H1 (cell line): ENCODE measurements around the gene MTFMT. TPM values are rescaled to one million over a fixed set of nuclear protein-coding genes. Genes with fewer than 3 reads are reported as not detected.

Experiments used
- CTCF ChIA-PET: fragments of 300-600 bp; sonication (Branson Sonifier 250); formaldehyde crosslinking; loops from one replicate; lab custom pipeline; 2021; ENCODE audit not compliant: partially characterized antibody; lab: Charles Lee
- POLR2A ChIA-PET: fragments of 300-600 bp; sonication (Branson Sonifier 250); formaldehyde crosslinking; loops from one replicate; lab custom pipeline; 2021; ENCODE audit warnings: inconsistent platforms; ENCODE audit not compliant: partially characterized antibody; lab: Charles Lee
- DNase-seq, 2 experiments: peaks; one replicate each; pipeline versions ENCODE4 v3.0.0 to v3.0.0-alpha.2; 2010 to 2022; ENCODE audit warnings: low spot score in 2 of 2, low read depth in 1 of 2, mixed read lengths in 1 of 2
- FAIRE-seq: peaks from 2 replicates; lab custom pipeline; 2011; peaks lifted over from hg19 to GRCh38; lab: Jason Lieb, UNC
- H2AFZ ChIP-seq: 2 replicates; pipeline ENCODE4 v1.8.1; 2012; ENCODE audit warnings: low read length, inconsistent platforms
- H2AK5ac ChIP-seq: 2 replicates; pipeline ENCODE4 v1.6.1; 2013; ENCODE audit warnings: low read depth, low read length
- H2BK120ac ChIP-seq: replicated peaks from 2 replicates; pipeline ENCODE3; 2013; ENCODE audit warnings: low read depth, low read length, inconsistent platforms
- H2BK12ac ChIP-seq: 2 replicates; pipeline ENCODE4 v1.6.1; 2013; ENCODE audit warnings: low read depth, low read length
- H2BK15ac ChIP-seq: 2 replicates; pipeline ENCODE4 v1.6.1; 2013; ENCODE audit warnings: low read length
- H2BK20ac ChIP-seq: 2 replicates; pipeline ENCODE4 v1.6.1; 2013; ENCODE audit warnings: low read length
- H2BK5ac ChIP-seq: 2 replicates; pipeline ENCODE4 v1.6.1; 2013; ENCODE audit warnings: low read depth, low read length
- H3K14ac ChIP-seq: 2 replicates; pipeline ENCODE4 v1.6.1; 2013; ENCODE audit warnings: inconsistent platforms; ENCODE audit not compliant: insufficient read length
- H3K18ac ChIP-seq: 2 replicates; pipeline ENCODE4 v1.6.1; 2013; ENCODE audit warnings: low read length; ENCODE audit errors: extremely low read depth
- H3K23ac ChIP-seq: 2 replicates; pipeline ENCODE4 v1.6.1; 2013; ENCODE audit warnings: inconsistent platforms; ENCODE audit not compliant: insufficient read length
- H3K23me2 ChIP-seq: 2 replicates; pipeline ENCODE4 v1.6.1; 2013; ENCODE audit warnings: low read depth, low read length
- H3K27ac ChIP-seq: 2 replicates; pipeline ENCODE4 v1.6.1; 2011; ENCODE audit warnings: low read depth, low read length, inconsistent platforms
- H3K27me3 ChIP-seq, 4 experiments: replicated peaks in 1 of 4; 1 replicate in 1 of 4; 2 replicates in 3 of 4; pipeline versions ENCODE4 v1.6.1 to v1.8.1; 2011 to 2013; ENCODE audit warnings: low read length in 3 of 4, mild to moderate bottlenecking in 3 of 4, inconsistent platforms in 2 of 4, mixed read lengths in 2 of 4, moderate library complexity in 1 of 4; ENCODE audit not compliant: control insufficient read depth in 3 of 4, insufficient read depth in 3 of 4; ENCODE audit errors: extremely low read depth in 1 of 4
- H3K36me3 ChIP-seq, 4 experiments: 2 replicates each; pipeline versions ENCODE4 v1.6.1 to v1.8.1; 2011 to 2013; ENCODE audit warnings: mild to moderate bottlenecking in 4 of 4, low read length in 3 of 4, moderate library complexity in 2 of 4, control low read depth in 1 of 4, inconsistent platforms in 1 of 4; ENCODE audit not compliant: insufficient read depth in 4 of 4, control insufficient read depth in 2 of 4
- H3K4ac ChIP-seq: replicated peaks from 2 replicates; pipeline ENCODE3; 2013; ENCODE audit warnings: low read length, low read depth, mixed read lengths, inconsistent platforms; ENCODE audit not compliant: insufficient read length
- H3K4me1 ChIP-seq, 4 experiments: replicated peaks in 1 of 4; 1 replicate in 1 of 4; 2 replicates in 3 of 4; pipeline versions ENCODE4 v1.6.1 to v1.8.1; 2011 to 2013; ENCODE audit warnings: low read length in 3 of 4, inconsistent platforms in 2 of 4, mixed read lengths in 1 of 4; ENCODE audit not compliant: insufficient read depth in 4 of 4, control insufficient read depth in 3 of 4
- H3K4me2 ChIP-seq, 2 experiments: 2 replicates each; pipeline versions ENCODE4 v1.6.1 to v1.8.1; 2011 to 2013; ENCODE audit warnings: low read depth in 2 of 2, low read length in 2 of 2, control low read depth in 1 of 2, inconsistent platforms in 1 of 2, mild to moderate bottlenecking in 1 of 2; ENCODE audit not compliant: insufficient read depth in 1 of 2
- H3K4me3 ChIP-seq, 4 experiments: fragments of 200-600, 300-600 bp in 1 of 4; sonication (generic), shearing (Covaris generic), sonication (Bioruptor Twin) in 1 of 4; 2 replicates each; pipeline versions ENCODE4 v1.5.1 to v1.8.1; 2011 to 2016; ENCODE audit warnings: low read length in 4 of 4, low read depth in 3 of 4, control low read depth in 2 of 4, inconsistent platforms in 2 of 4, mild to moderate bottlenecking in 2 of 4, mixed read lengths in 1 of 4, moderate library complexity in 1 of 4; ENCODE audit not compliant: insufficient read depth in 2 of 4; ENCODE audit errors: extremely low read depth in 1 of 4
- H3K56ac ChIP-seq: replicated peaks from 2 replicates; pipeline ENCODE3; 2013; ENCODE audit warnings: low read depth, mild to moderate bottlenecking, mixed read lengths, low read length, inconsistent platforms; ENCODE audit not compliant: insufficient read length
- H3K79me1 ChIP-seq: 2 replicates; pipeline ENCODE4 v1.6.1; 2013; ENCODE audit warnings: low read depth, low read length, control low read depth
- H3K79me2 ChIP-seq, 2 experiments: 2 replicates each; pipeline versions ENCODE4 v1.6.1 to v1.8.1; 2012 to 2013; ENCODE audit warnings: low read length in 2 of 2, mild to moderate bottlenecking in 2 of 2, inconsistent platforms in 1 of 2; ENCODE audit not compliant: insufficient read depth in 2 of 2, control insufficient read depth in 1 of 2
- H3K9ac ChIP-seq, 4 experiments: replicated peaks in 1 of 4; 1 replicate in 1 of 4; 2 replicates in 3 of 4; pipeline versions ENCODE4 v1.6.1 to v1.8.1; 2011 to 2013; ENCODE audit warnings: low read depth in 3 of 4, low read length in 3 of 4, control low read depth in 2 of 4, mild to moderate bottlenecking in 2 of 4, moderate library complexity in 2 of 4, inconsistent platforms in 1 of 4; ENCODE audit errors: extremely low read depth in 1 of 4
- H3K9me3 ChIP-seq, 2 experiments: 2 replicates each; pipeline versions ENCODE4 v1.6.1 to v1.8.1; 2012 to 2013; ENCODE audit warnings: mild to moderate bottlenecking in 2 of 2, moderate library complexity in 2 of 2, control low read depth in 1 of 2, inconsistent platforms in 1 of 2, low read depth in 1 of 2, low read length in 1 of 2, mixed read lengths in 1 of 2; ENCODE audit not compliant: insufficient read depth in 2 of 2
- H4K20me1 ChIP-seq, 2 experiments: replicated peaks in 1 of 2; 2 replicates each; pipeline versions ENCODE3 to v1.8.1; 2011 to 2013; ENCODE audit warnings: inconsistent platforms in 2 of 2, low read length in 2 of 2, mild to moderate bottlenecking in 1 of 2; ENCODE audit not compliant: insufficient read depth in 2 of 2, control insufficient read depth in 1 of 2
- H4K5ac ChIP-seq: 2 replicates; pipeline ENCODE4 v1.6.1; 2013; ENCODE audit warnings: low read length, low read depth, mixed read lengths, inconsistent platforms; ENCODE audit not compliant: insufficient read length
- H4K8ac ChIP-seq: 2 replicates; pipeline ENCODE4 v1.8.0; 2013; ENCODE audit warnings: mild to moderate bottlenecking, moderate library complexity, low read length, inconsistent platforms; ENCODE audit not compliant: insufficient read depth; ENCODE audit errors: extremely low read depth
- H4K91ac ChIP-seq: replicated peaks from 2 replicates; pipeline ENCODE3; 2013; ENCODE audit warnings: low read length, mixed read lengths, inconsistent platforms; ENCODE audit not compliant: insufficient read length
- RBBP5 ChIP-seq: IDR thresholded peaks from 2 replicates; pipeline ENCODE4 v1.7.1; 2012; ENCODE audit warnings: low read depth, mild to moderate bottlenecking, inconsistent platforms, low read length, moderate library complexity, borderline replicate concordance
- RXRA ChIP-seq: IDR thresholded peaks from 2 replicates; pipeline ENCODE4 v1.6.1; 2011; ENCODE audit warnings: low read depth, mild to moderate bottlenecking, low read length, moderate library complexity; ENCODE audit not compliant: insufficient read depth
- SIX5 ChIP-seq: IDR thresholded peaks from 2 replicates; pipeline ENCODE4 v1.6.1; 2011; ENCODE audit warnings: mild to moderate bottlenecking, low read depth, low read length
- SP1 ChIP-seq: IDR thresholded peaks from 2 replicates; pipeline ENCODE4 v1.6.1; 2011; ENCODE audit warnings: low read depth, low read length
- TAF7 ChIP-seq: optimal IDR thresholded peaks from 2 replicates; pipeline ENCODE3; 2011; ENCODE audit warnings: low read depth, mild to moderate bottlenecking, inconsistent platforms, low read length, moderate library complexity, borderline replicate concordance
- ZNF274 ChIP-seq: IDR thresholded peaks from 2 replicates; pipeline ENCODE4 v1.7.0; 2012; ENCODE audit warnings: low read length, borderline replicate concordance; ENCODE audit errors: extremely low read depth
- WGBS, 2 experiments: shearing (Covaris generic) in 1 of 2; methylation state at CpG; one replicate each; pipeline versions ENCODE4 v1.1.6 to v1.1.7; 2013 to 2015; ENCODE audit warnings: low lambda C conversion rate in 2 of 2, mixed read lengths in 2 of 2, inconsistent platforms in 1 of 2, low coverage in 1 of 2, missing lambda C conversion rate in 1 of 2; ENCODE audit not compliant: insufficient replicate concordance in 2 of 2, insufficient coverage in 1 of 2, insufficient read length in 1 of 2; ENCODE audit errors: extremely low coverage in 1 of 2, missing lambda C conversion rate in 1 of 2; 5-methylcytosine and 5-hydroxymethylcytosine counted together
- polyA plus RNA-seq, 7 experiments: library from polyadenylated mRNA; depleted of rRNA in 3 of 7; stranded (reverse) in 5 of 7; unstranded in 2 of 7; fragments of >200 nt in 5 of 7; fragments of 200-250 nt in 2 of 7; gene quantifications; 1 replicate in 5 of 7; 2 replicates in 1 of 7; 4 replicates in 1 of 7; pipeline versions ENCODE4 v1.2.1 to v1.2.3, GENCODE V29; 2011 to 2013; ENCODE audit warnings: missing spikeins in 2 of 7, mixed read lengths in 2 of 7
- total RNA-seq: library from RNA; stranded (reverse); fragmentation: NEBNext Ultra II Directional; extraction: Animal tissue kit (Norgen Biotek cat#: 25700); gene quantifications from 2 replicates; pipeline ENCODE4 v1.2.1, GENCODE V29; 2021

MTFMT gene
- total and polyA plus RNA-seq, 2 of the 8 experiments (the other 6 are each of a cell fraction or from before 2014, with no cell fraction given), result 7.7 to 20.8 TPM

- WGBS, 2 experiments, result 94 to 100% methylated on average over 1 to 4 of the region's 4 CpGs
- no peaks in the 10 kb centered on the region; a peak in 2 of 7 replicates for H3K27me3 ChIP-seq
- no peak for TF ChIP-seq TAF7
- TF ChIP-seq ZNF274, result no peak
- TF ChIP-seq SP1, result no peak
- no peak for TF ChIP-seq SIX5
- no peak for TF ChIP-seq RXRA
- TF ChIP-seq RBBP5, result no peak
- H3K9me3 ChIP-seq, result no peaks in the 10 kb centered on the region
- no peak overlapping the region for H3K14ac ChIP-seq
- no peak overlapping the region for H3K18ac ChIP-seq
- H2BK12ac ChIP-seq, result no peak overlapping the region
- no peak overlapping the region for H3K23ac ChIP-seq
- no peak overlapping the region for H2AFZ ChIP-seq
- no peak overlapping the region for H2BK20ac ChIP-seq
- H3K4me3 ChIP-seq, result no peak overlapping the region
- H3K9ac ChIP-seq, result no peak overlapping the region
- no peak overlapping the region for H2BK120ac ChIP-seq
- no peak overlapping the region for H4K8ac ChIP-seq
- H3K79me2 ChIP-seq, result no peaks in the 10 kb centered on the region
- DNase-seq (no peak), FAIRE-seq (no peak)
- no peak overlapping the region for H3K27ac ChIP-seq
- no peak overlapping the region for H2BK5ac ChIP-seq
- H4K20me1 ChIP-seq, result no peaks in the 10 kb centered on the region
- no peak overlapping the region for H3K4ac ChIP-seq
- no peaks in the 10 kb centered on the region for H3K36me3 ChIP-seq
- no peak overlapping the region for H4K5ac ChIP-seq
- no peak overlapping the region for H2BK15ac ChIP-seq
- ChIA-PET CTCF (interaction anchor here (0.8 to 33.2 kb wide), 4 partner anchors 11 to 51 kb away, joined by 3 to 1213 read pairs (median 104); partner anchors contain the start of genes KBTBD13 and RASL12), POLR2A (interaction anchor here (1.0 to 1.1 kb wide), 2 partner anchors 12 to 248 kb away, joined by 3 to 5 read pairs; no protein-coding TSS in a partner anchor)
- no peaks in the 10 kb centered on the region for H3K23me2 ChIP-seq
- no peak overlapping the region for H4K91ac ChIP-seq
- no peaks in the 10 kb centered on the region for H3K79me1 ChIP-seq
- H3K4me2 ChIP-seq, result no peak overlapping the region; a peak in 1 of 4 replicates
- no peak overlapping the region for H3K56ac ChIP-seq
- H2AK5ac ChIP-seq, result no peak overlapping the region
- H3K4me1 ChIP-seq, result no peaks in the 10 kb centered on the region
Measured at GRCh38 chr15:65050270-65050669, 20.8 kb upstream of the MTFMT start.
